CD4-positive, alpha-beta T cell treated with Interleukin-4 for 1 hour (primary cell): ENCODE results near the gene FMN2.

Experiments
- DNase-seq, 2 donors: peaks; one replicate each; pipeline ENCODE4 v3.0.0-alpha.2; 2020 to 2022

The FMN2 gene

GRCh38 chr1:240201931-240202330, 110.2 kb downstream of the FMN2 start:
- no peak for DNase-seq

DNA sequence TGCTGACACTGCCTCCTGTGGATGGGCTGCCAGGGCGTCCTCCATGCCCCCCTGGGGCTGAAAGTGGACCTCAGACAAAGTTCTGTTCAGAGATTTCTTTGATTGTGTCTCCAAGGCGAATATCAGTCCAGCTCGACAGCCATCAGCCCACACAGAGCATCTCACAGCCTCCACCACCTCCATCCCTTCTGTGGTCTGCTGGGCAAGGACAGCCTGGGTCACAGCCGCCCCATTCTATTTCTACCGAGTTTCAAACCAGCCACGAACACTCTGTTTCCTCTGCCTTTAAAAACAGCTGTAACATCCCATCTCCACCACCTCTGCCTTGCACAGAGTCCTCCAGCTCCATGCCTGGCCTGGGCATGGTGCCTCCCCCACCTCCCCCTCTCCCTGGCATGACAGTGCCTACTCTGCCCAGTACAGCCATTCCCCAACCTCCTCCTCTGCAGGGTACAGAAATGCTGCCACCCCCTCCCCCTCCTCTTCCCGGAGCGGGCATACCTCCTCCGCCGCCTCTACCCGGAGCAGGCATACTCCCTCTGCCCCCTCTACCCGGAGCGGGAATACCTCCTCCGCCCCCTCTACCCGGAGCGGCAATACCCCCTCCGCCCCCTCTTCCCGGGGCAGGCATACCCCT, 115.5 kb downstream of the FMN2 start:
- DNase-seq, result no peak

GRCh38 chr1:240210026-240210425, 118.3 kb downstream of the FMN2 start:
- no peak for DNase-seq

DNA sequence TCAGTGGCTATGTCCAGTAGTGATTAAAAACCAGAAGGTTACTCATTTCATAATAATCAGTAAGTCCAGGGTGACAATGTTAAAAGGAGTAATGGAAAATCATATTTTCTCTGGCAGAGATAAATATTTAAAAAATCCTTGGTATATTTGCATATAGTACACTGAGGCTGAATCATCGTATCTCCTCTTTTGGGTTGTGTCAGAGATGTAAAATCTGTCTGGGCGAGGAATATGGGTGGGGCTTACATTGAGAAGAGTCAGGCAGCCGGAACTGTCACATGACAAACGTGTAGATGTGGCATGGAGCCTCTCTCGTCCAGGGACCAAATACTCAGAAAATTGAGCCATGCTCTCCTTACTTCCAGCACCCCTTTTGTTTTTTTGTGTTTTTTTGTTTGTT, 120.9 kb downstream of the FMN2 start:
- DNase-seq, result no peak

GRCh38 chr1:240217403-240217802, 125.7 kb downstream of the FMN2 start:
- DNase-seq, result no peak

GRCh38 chr1:240219104-240219503, 127.4 kb downstream of the FMN2 start:
- no peak for DNase-seq

- no peak for DNase-seq
Measured at GRCh38 chr1:240226102-240226501, 134.4 kb downstream of the FMN2 start.

- DNase-seq, result no peak
Measured at GRCh38 chr1:240230816-240231215, 139.1 kb downstream of the FMN2 start.

- DNase-seq, result no peak
Measured at GRCh38 chr1:240232530-240232929, 140.8 kb downstream of the FMN2 start.

DNA sequence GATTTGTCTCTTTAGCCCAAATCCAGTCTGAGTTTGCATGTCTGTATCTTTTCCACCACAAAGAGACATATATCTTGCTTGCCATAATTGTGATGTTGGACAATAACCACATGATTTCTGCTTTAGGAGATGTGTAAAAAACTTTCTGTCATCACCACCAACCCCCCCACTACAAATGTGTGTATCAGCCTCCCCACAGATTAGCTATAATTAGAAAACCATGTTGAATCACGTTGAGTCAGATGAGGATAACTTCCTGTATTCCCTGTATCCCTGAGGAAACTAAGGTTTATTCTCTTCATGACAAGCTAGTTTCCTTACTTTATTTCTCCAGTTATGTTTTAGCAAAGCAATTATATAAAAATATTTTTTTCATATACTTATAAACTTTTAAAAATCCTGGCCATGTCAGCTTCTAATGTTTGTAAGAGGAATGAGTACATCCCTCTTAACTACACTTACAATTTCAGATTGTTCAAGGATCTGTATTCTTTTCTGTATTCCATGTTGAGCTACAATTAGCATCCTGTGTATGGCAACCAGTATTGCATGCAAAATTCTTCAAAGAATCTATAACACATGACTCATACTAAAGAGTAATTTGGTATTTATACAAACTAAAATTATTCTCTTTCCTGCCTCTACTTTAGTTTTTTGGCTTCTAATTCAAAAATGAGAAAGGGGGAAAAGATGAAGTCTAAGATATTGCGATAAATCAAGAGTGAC, 143.0 kb downstream of the FMN2 start:
- DNase-seq, result no peak

DNA sequence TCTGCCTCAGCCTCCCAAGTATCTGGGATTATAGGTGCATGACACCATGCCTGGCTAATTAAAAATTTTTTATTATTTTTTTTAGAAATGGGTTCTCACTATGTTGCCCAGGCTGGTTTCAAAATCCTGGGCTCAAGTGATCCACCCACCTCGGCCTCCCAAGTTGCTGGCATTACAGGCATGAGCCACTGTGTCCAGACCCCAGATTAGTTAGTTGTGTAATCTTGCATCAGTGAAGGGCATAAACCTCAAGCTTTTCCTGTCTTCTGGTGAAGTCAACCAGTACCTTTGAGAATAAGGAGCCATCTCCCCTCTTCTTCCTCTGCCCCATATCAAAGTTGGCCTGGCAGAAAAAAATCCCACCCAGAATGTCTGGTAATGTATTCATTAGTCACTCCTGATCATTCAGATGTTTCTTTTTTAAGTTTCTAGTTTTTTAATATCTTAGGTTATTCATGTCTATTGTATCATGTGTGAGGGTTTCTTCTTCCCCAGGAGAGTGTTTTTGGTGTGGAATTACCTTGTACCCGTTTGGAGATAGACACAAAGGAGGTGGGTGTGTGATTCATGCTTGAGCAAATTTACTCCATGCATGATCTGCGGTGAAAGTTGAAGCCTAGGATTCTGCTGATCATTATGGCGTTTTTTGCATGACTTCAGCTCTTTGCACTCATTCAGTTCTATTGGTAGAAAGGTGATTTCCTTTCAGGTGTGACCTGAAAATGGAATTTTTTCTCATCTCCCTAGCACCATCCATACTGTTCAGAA, 144.0 kb downstream of the FMN2 start:
- DNase-seq, result no peak

GRCh38 chr1:240237305-240237721, 145.6 kb downstream of the FMN2 start:
- no peak for DNase-seq

- DNase-seq, result no peak
Measured at GRCh38 chr1:240239309-240239708, 147.6 kb downstream of the FMN2 start.

DNA sequence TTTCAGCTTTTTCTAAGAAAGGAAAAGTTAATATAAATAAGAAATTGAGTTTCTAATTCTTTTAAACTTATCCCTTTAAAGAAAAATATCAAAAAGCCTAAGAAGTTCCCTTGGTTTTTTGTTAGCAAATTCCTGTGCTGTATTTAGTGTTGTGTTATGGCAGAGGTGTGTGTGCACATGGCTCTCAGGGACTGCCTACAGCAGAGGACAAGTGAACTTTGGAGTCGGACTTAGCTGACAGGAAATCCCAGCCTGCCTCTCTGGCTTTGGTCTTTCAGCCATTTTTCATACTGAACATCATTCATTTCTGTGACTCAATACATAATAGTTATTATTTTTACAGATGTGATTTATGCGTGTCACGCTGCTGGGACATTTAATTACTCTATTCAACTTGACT, 149.6 kb downstream of the FMN2 start:
- no peak for DNase-seq

DNA sequence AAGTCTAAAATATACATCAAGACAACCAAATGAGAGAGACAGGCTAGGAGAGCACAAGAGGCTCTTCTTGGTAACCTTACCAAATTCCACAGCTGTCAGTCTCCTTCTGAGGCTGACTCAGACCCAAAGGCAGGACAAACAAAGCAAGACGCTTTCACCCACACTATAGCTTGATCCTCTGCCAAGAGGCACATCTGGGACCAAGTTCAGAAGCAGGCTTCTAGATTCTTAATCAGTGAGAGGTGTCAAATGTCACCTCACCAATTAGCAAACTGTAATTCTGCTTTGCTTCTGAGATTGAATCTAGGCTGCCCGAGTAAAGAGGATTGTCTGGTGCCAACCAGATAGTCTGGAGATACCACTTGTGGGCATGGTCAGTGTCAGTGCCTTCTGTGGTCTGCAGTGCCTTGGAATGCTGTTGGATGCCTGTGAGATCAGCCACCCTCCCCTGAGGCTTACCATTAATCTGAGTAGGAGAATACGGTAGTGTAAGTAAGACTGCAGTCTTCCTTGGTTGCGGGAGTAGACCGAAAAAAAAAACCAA, 151.0 kb downstream of the FMN2 start:
- DNase-seq, result no peak

DNA sequence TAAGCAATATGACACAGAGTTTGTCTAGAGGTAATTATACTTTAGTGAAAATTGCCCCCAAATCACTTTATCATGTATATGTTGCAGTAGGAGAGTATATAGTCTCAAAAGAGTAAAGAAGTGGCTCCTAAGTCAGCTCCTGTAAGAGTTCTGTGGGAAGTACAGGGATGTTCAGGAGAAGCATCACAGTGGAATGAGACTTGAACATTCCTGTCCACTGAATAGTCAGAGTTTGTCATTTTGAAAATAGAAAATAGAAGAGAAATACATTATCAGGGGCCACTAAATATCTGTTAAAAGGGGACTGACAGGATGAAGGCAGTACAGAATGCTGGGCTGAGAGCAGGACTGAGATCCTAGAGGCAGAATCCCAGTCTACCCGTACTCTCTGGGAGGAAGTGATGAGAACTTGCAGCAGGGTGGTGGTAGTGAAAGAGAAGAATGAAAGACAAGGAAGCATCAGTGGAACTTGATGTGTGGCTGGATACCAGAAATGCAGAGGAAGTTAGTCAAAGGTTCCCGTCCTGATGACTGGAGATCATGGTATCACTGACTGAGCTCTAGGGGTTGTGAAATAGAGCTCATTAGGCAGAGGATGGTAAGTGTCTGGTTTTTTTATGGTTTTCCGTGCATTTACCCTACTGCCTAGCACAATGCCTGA, 153.4 kb downstream of the FMN2 start:
- DNase-seq, result no peak

DNA sequence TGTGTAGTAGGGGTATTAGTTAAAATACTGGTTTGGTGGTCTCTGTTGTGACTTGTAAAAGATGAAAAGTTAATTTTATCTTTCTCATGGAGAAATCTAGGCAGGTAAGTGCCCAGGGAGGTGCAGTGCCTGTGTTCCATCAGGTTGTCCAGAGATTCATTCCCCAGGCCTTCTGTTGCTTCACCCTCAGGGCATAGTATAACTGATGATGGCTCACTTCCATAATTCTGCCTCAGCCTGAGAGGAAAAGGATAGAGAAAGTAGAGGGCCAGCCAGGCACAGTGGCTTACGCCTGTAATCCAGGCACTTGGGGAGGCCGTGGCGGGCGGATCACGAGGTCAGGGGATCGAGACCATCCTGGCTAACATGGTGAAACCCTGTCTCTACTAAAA, 153.9 kb downstream of the FMN2 start:
- DNase-seq, result no peak

DNA sequence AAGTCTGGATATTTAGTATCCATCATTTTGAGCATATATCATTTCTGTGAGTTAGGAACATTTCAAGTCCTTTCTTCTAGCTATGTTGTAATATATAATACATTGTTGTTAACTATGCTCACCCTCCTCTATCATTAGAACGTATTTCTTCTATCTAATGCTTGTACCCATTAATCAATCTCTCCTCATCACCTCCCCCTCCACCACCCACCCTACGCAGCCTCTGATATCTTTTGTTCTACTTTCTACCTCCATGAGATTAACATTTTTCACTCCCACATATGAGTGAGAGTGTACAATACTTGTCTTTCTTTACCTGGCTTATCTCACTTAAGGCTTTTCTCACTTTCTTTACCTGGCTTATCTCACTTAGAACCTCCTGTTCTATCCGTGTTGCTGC, 156.2 kb downstream of the FMN2 start:
- DNase-seq, result no peak

GRCh38 chr1:240254006-240254405, 162.3 kb downstream of the FMN2 start:
- DNase-seq, result no peak

DNA sequence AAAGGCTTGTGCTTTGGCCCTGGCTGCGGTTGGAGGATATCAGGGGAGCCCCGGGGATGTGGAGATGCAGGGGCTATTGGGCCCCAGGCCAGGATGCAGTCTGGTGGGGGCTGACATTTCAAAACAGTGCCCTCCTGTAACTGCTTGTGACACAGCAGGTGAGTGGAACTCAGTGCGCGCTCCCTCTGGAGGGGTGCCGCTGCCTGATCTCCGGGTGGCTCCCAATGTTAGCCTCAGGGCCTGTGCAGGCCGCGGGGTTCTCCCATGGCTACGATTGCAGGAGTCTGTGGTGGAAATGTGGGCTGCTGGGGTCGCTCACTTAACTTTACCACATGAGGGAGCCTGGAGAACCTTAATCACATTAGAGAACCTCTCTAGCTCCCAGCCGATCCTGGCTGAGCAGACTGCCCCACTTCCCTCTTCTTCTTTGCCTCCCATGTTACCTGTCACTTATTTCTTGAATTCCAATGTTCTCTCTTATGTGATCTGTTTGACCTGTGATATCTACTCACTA, 163.2 kb downstream of the FMN2 start:
- DNase-seq, result no peak

- DNase-seq, result no peak
Measured at GRCh38 chr1:240255922-240256321, 164.2 kb downstream of the FMN2 start.

- no peak for DNase-seq
Measured at GRCh38 chr1:240256836-240257503, 165.3 kb downstream of the FMN2 start.
